ENCODE results near the gene NPRL2.

NPRL2 gene

GRCh38 chr3:50347187-50347813, 3.3 kb downstream of the NPRL2 start:
- no peak for DNase-seq

GRCh38 chr3:50345586-50346234, 4.9 kb downstream of the NPRL2 start, which contains the start of gene ZMYND10:
ZMYND10 (minus strand) TSS chr3:50345732; CDS start chr3:50345579, 153 bp downstream.
- DNase-seq, result no peak

- DNase-seq, result no peak
These were observed 5.6 kb downstream of the NPRL2 start for GRCh38 chr3:50345008-50345407.

- no peak for DNase-seq
These were observed 7.6 kb downstream of the NPRL2 start for GRCh38 chr3:50342813-50343633.

GRCh38 chr3:50341996-50342650, 8.5 kb downstream of the NPRL2 start:
- no peak for DNase-seq

- no peak for DNase-seq
These were observed 9.0 kb downstream of the NPRL2 start for GRCh38 chr3:50341537-50341936.

GRCh38 chr3:50340448-50341329, 9.9 kb downstream of the NPRL2 start, which contains the start of gene RASSF1:
RASSF1 (minus strand) TSS chr3:50340836; CDS start chr3:50340805, 31 bp downstream.
- no peak for DNase-seq

- DNase-seq, result no peak
These were observed 10.5 kb downstream of the NPRL2 start for GRCh38 chr3:50340147-50340447.

GRCh38 chr3:50339485-50340146, 11.0 kb downstream of the NPRL2 start:
- no peak for DNase-seq

GRCh38 chr3:50338965-50339364, 11.6 kb downstream of the NPRL2 start:
- no peak for DNase-seq

- DNase-seq, result peak; percentile 91
These were observed 13.3 kb downstream of the NPRL2 start for GRCh38 chr3:50337175-50337861.

GRCh38 chr3:50336452-50337174, 14.0 kb downstream of the NPRL2 start:
- no peak for DNase-seq

GRCh38 chr3:50334339-50335075, 16.1 kb downstream of the NPRL2 start:
- no peak for DNase-seq

GRCh38 chr3:50333744-50334328, 16.7 kb downstream of the NPRL2 start:
- DNase-seq, result no peak

GRCh38 chr3:50331364-50331907, 19.1 kb downstream of the NPRL2 start:
- DNase-seq, result no peak

- no peak for DNase-seq
These were observed 20.2 kb downstream of the NPRL2 start for GRCh38 chr3:50330330-50330729.

GRCh38 chr3:50327943-50328691, 22.5 kb downstream of the NPRL2 start, which contains the start of gene TUSC2:
TUSC2 (minus strand) TSS chr3:50328223; CDS start chr3:50328099, 124 bp downstream.
- no peak for DNase-seq

GRCh38 chr3:50327129-50327528, 23.4 kb downstream of the NPRL2 start:
- DNase-seq, result no peak
